Measurements from ENCODE around the gene AQP12B.

DNA sequence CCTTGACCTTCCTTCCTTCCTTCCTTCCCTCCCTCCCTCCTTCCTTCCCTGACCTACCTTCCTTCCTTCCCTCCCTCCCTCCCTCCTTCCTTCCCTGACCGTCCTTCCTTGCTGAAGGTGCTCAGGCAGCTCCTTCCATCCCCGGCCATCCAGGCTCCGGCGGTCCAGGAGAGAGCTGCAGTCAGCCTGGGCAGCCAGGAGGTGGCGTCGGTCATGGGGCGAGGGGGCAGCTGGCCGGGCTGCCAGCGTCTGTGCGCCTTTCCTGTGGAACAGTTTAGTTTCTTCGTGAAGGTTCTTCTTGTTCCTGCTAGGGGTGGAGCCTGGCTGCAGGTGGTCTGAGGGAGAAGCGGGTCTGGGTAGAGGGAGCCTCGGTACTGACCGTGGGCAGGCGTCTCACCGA is 41.7 kb downstream of the AQP12B start:
- TF ChIP-seq CTCF (IDR thresholded peaks at IDR 0.05; ENCODE audit: control extremely low read depth in 1 of 3, insufficient read depth in 1 of 3, low read depth in 1 of 3, low read length in 3 of 3) (peak; percentile 85 to 95 (median 93)), BCL11A (IDR thresholded peaks at IDR 0.05; ENCODE audit: low read depth in 2 of 2, low read length in 2 of 2) (no peak), EZH2 (IDR thresholded peaks at IDR 0.05; ENCODE audit: low read depth, low read length, severe bottlenecking) (no peak), POLR2AphosphoS5 (IDR thresholded peaks at IDR 0.05; ENCODE audit: low read depth, low read length) (no peak), CBX5 (IDR thresholded peaks at IDR 0.05; ENCODE audit: low read depth, low read length) (no peak), TEAD4 (IDR thresholded peaks at IDR 0.05; ENCODE audit: low read depth, low read length) (no peak), ZNF274 (IDR thresholded peaks at IDR 0.05; ENCODE audit: borderline replicate concordance, extremely low read depth, low read length) (no peak)
- TF ChIP-seq, protein P1, sequence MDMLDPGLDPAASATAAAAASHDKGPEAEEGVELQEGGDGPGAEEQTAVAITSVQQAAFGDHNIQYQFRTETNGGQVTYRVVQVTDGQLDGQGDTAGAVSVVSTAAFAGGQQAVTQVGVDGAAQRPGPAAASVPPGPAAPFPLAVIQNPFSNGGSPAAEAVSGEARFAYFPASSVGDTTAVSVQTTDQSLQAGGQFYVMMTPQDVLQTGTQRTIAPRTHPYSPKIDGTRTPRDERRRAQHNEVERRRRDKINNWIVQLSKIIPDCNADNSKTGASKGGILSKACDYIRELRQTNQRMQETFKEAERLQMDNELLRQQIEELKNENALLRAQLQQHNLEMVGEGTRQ (IDR thresholded peaks at IDR 0.05; ENCODE audit: low read length) = no peak
